ENCODE data around the gene OBP2A. TPM values are rescaled to one million over a fixed set of nuclear protein-coding genes. Genes with fewer than 3 reads are reported as not detected.

OBP2A gene
- total RNA-seq, 1 donor from 2014 or later, result not detected

DNA sequence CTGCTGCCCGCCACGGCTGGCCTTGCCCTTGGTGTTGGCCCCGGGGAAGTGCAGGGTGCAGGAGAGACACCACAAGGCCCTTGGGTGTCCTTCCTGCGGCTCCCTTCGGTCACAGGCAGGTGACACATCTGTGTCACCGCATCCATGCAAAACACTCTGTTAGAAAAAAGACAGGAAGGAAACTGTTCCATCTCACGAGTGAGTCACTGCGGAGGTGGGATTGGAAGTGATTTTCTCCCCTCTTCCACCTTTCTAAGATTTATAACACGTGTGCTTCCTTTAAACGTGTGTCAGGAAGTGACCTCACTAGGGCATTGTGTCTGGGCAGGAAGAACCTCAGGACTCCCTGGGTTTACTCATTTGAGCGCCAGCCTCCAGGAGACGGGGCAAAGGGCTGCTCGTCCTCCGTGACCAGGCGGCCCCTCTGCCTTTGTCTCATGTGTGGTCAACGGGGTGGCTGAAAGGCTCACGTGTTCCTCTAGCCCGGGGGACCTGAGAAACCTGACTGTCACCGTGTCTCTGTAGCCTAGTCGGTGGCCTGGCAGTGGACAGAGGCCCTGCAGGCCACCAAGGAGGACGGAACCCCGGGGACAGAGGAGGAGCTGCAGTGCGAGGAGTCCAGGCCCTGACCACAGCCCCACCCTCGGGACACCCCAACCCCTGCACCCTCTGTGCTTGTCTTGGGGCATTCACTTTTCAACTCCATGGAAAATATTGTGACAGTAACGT lies 29.6 kb upstream of the OBP2A start:
- Histone ChIP-seq H3K27ac (ENCODE audit: low read depth, low read length) (no peak overlapping the region), H3K4me1 (ENCODE audit: insufficient read depth, low read length) (no peaks in the 10 kb centered on the region), H3K4me3 (ENCODE audit: insufficient read depth, low read depth, low read length) (no peak overlapping the region), H3K4me2 (ENCODE audit: low read length) (no peak overlapping the region), H3K36me3 (ENCODE audit: insufficient read depth, low read length) (no peaks in the 10 kb centered on the region), H3K9me3 (ENCODE audit: insufficient read depth, low read depth, low read length) (no peaks in the 10 kb centered on the region), H2AFZ (ENCODE audit: low read depth, low read length) (no peak overlapping the region), H3K27me3 (ENCODE audit: insufficient read depth, low read length) (peaks cover 3% of the 10 kb centered on the region), H3K79me2 (ENCODE audit: insufficient read depth, low read length) (no peaks in the 10 kb centered on the region), H4K20me1 (ENCODE audit: insufficient read depth, low read length) (no peaks in the 10 kb centered on the region), H3K9ac (ENCODE audit: low read length) (no peak overlapping the region)
- Mint-ChIP-seq H3K9me3 (ENCODE audit: unreplicated experiment) (no peaks in the 10 kb centered on the region), H3K4me1 (ENCODE audit: low read depth, unreplicated experiment) (peaks cover 2% of the 10 kb centered on the region), H3K27ac (ENCODE audit: unreplicated experiment) (no peak overlapping the region), H3K4me3 (ENCODE audit: unreplicated experiment) (no peak overlapping the region), H3K27me3 (ENCODE audit: low read depth, unreplicated experiment) (peaks cover 11% of the 10 kb centered on the region), H3K36me3 (ENCODE audit: low read depth, unreplicated experiment) (no peaks in the 10 kb centered on the region)
- DNase-seq (ENCODE audit: low read depth), result no peak
- no peak for TF ChIP-seq CTCF (IDR thresholded peaks at IDR 0.05; ENCODE audit: insufficient read depth, low read depth, low read length)
- TF ChIP-seq EZH2 (IDR thresholded peaks at IDR 0.05; ENCODE audit: insufficient read depth, low read length), result no peak
- FAIRE-seq, result no peak

- Histone ChIP-seq H3K27me3 (ENCODE audit: insufficient read depth, low read length) (peaks cover 3% of the 10 kb centered on the region), H2AFZ (ENCODE audit: low read depth, low read length) (no peak overlapping the region), H3K9me3 (ENCODE audit: insufficient read depth, low read depth, low read length) (no peaks in the 10 kb centered on the region), H3K79me2 (ENCODE audit: insufficient read depth, low read length) (no peaks in the 10 kb centered on the region), H3K27ac (ENCODE audit: low read depth, low read length) (no peak overlapping the region), H3K4me1 (ENCODE audit: insufficient read depth, low read length) (no peaks in the 10 kb centered on the region), H3K36me3 (ENCODE audit: insufficient read depth, low read length) (no peaks in the 10 kb centered on the region), H3K4me3 (ENCODE audit: insufficient read depth, low read depth, low read length) (no peak overlapping the region), H3K4me2 (ENCODE audit: low read length) (no peak overlapping the region), H3K9ac (ENCODE audit: low read length) (no peak overlapping the region), H4K20me1 (ENCODE audit: insufficient read depth, low read length) (no peaks in the 10 kb centered on the region)
- Mint-ChIP-seq H3K4me1 (ENCODE audit: low read depth, unreplicated experiment) (peaks cover 2% of the 10 kb centered on the region), H3K36me3 (ENCODE audit: low read depth, unreplicated experiment) (no peaks in the 10 kb centered on the region), H3K4me3 (ENCODE audit: unreplicated experiment) (no peak overlapping the region), H3K9me3 (ENCODE audit: unreplicated experiment) (no peaks in the 10 kb centered on the region), H3K27ac (ENCODE audit: unreplicated experiment) (no peak overlapping the region), H3K27me3 (ENCODE audit: low read depth, unreplicated experiment) (peaks cover 11% of the 10 kb centered on the region)
- TF ChIP-seq EZH2 (IDR thresholded peaks at IDR 0.05; ENCODE audit: insufficient read depth, low read length) (no peak), CTCF (IDR thresholded peaks at IDR 0.05; ENCODE audit: insufficient read depth, low read depth, low read length) (no peak)
- no peak for FAIRE-seq
- DNase-seq (ENCODE audit: low read depth), result no peak
These were observed 28.5 kb upstream of the OBP2A start for GRCh38 chr9:135517407-135517822.
